Measurements from ENCODE around the gene GPC5.
"Not testable (repeated sequence)": the region's sequence is repeated elsewhere in the genome, so short reads cannot be mapped to it uniquely, and the experiment has no call there.

The GPC5 gene

GRCh38 chr13:92196591-92197256, 798.3 kb downstream of the GPC5 start:
- DNase-seq = peak; percentile 76

GRCh38 chr13:92197669-92198068, 799.2 kb downstream of the GPC5 start:
- DNase-seq = no peak

GRCh38 chr13:92218615-92219014, 820.2 kb downstream of the GPC5 start:
- DNase-seq = no peak

- DNase-seq = no peak
Measured at GRCh38 chr13:92221916-92222315, 823.5 kb downstream of the GPC5 start.

GRCh38 chr13:92224052-92224821, 825.8 kb downstream of the GPC5 start:
- DNase-seq = no peak

- DNase-seq = no peak
Measured at GRCh38 chr13:92224825-92225224, 826.4 kb downstream of the GPC5 start.

GRCh38 chr13:92225861-92226260, 827.4 kb downstream of the GPC5 start:
- DNase-seq = no peak

- DNase-seq = no peak
Measured at GRCh38 chr13:92232871-92233270, 834.5 kb downstream of the GPC5 start.

GRCh38 chr13:92251671-92252210, 853.3 kb downstream of the GPC5 start:
- DNase-seq = no peak

- DNase-seq = no peak
Measured at GRCh38 chr13:92255526-92255925, 857.1 kb downstream of the GPC5 start.

GRCh38 chr13:92256211-92256610, 857.8 kb downstream of the GPC5 start:
- DNase-seq = no peak

- no peak for DNase-seq
Measured at GRCh38 chr13:92259046-92259445, 860.6 kb downstream of the GPC5 start.

- no peak for DNase-seq
Measured at GRCh38 chr13:92259523-92259922, 861.1 kb downstream of the GPC5 start.

GRCh38 chr13:92260363-92260762, 861.9 kb downstream of the GPC5 start:
- DNase-seq = no peak

- DNase-seq = no peak
Measured at GRCh38 chr13:92262100-92262788, 863.8 kb downstream of the GPC5 start.

- no peak for DNase-seq
Measured at GRCh38 chr13:92265408-92265807, 867.0 kb downstream of the GPC5 start.

GRCh38 chr13:92270990-92271389, 872.6 kb downstream of the GPC5 start:
- DNase-seq = no peak

- no peak for DNase-seq
Measured at GRCh38 chr13:92272177-92272576, 873.8 kb downstream of the GPC5 start.

GRCh38 chr13:92280986-92281385, 882.6 kb downstream of the GPC5 start:
- DNase-seq = not testable (repeated sequence)

- DNase-seq = not testable (repeated sequence)
Measured at GRCh38 chr13:92290718-92291307, 892.4 kb downstream of the GPC5 start.

- DNase-seq = not testable (repeated sequence)
Measured at GRCh38 chr13:92294533-92294932, 896.1 kb downstream of the GPC5 start.

- not testable (repeated sequence) for DNase-seq
Measured at GRCh38 chr13:92296154-92296671, 897.8 kb downstream of the GPC5 start.

Measured in NCI-H510A treated with DMSO at 0.1 percent for 48 hours (cell line).